D721Med (cell line): ENCODE data around the gene ETV3L.

Experiments used
- DNase-seq: peaks from one replicate; pipeline ENCODE4 v3.0.0; 2011; ENCODE audit warnings: low spot score; ENCODE audit not compliant: insufficient read length
- FAIRE-seq: peaks from 2 replicates; lab custom pipeline; 2011; peaks lifted over from hg19 to GRCh38; lab: Jason Lieb, UNC
- CTCF ChIP-seq: IDR thresholded peaks from 2 replicates; pipeline ENCODE4 v1.5.1; 2012; ENCODE audit warnings: mild to moderate bottlenecking, control low read depth; ENCODE audit not compliant: insufficient read depth; ENCODE audit errors: missing control alignments

Gene ETV3L

GRCh38 chr1:157042846-157043245 is 56.8 kb downstream of the ETV3L start:
- DNase-seq (no peak), FAIRE-seq (no peak)
- TF ChIP-seq CTCF, result no peak
